Measurements from ENCODE around the gene SERPINA10. TPM values are rescaled to one million over a fixed set of nuclear protein-coding genes. Genes with fewer than 3 reads are reported as not detected.

SERPINA10 gene
- total RNA-seq, 1 experiment from 2014 or later, result 0.04 TPM

- TF ChIP-seq ZBTB43 (CRISPR knock-in tag; IDR thresholded peaks at IDR 0.05) (no peak), TEAD4 (CRISPR knock-in tag; IDR thresholded peaks at IDR 0.05) (no peak), GRHL2 (CRISPR knock-in tag; IDR thresholded peaks at IDR 0.05; ENCODE audit: insufficient replicate concordance, severe bottlenecking) (no peak), ZMAT4 (CRISPR knock-in tag; IDR thresholded peaks at IDR 0.05) (no peak), PREB (CRISPR knock-in tag; IDR thresholded peaks at IDR 0.05; ENCODE audit: borderline replicate concordance) (no peak), ARID4B (CRISPR knock-in tag; IDR thresholded peaks at IDR 0.05; ENCODE audit: borderline replicate concordance) (no peak), MAX (CRISPR knock-in tag; IDR thresholded peaks at IDR 0.05) (no peak), PRRX2 (CRISPR knock-in tag; IDR thresholded peaks at IDR 0.05) (no peak), E2F5 (CRISPR knock-in tag; IDR thresholded peaks at IDR 0.05) (no peak), USF1 (CRISPR knock-in tag; IDR thresholded peaks at IDR 0.05) (no peak), CREB1 (CRISPR knock-in tag; IDR thresholded peaks at IDR 0.05) (no peak), KAT7 (CRISPR knock-in tag; IDR thresholded peaks at IDR 0.05; ENCODE audit: borderline replicate concordance) (no peak), ZNF423 (CRISPR knock-in tag; IDR thresholded peaks at IDR 0.05) (no peak), AR (CRISPR knock-in tag; IDR thresholded peaks at IDR 0.05) (no peak), SMAD4 (CRISPR knock-in tag; IDR thresholded peaks at IDR 0.05) (no peak), FOXK1 (CRISPR knock-in tag; IDR thresholded peaks at IDR 0.05) (no peak), HMGA2 (CRISPR knock-in tag; IDR thresholded peaks at IDR 0.05) (no peak), ZSCAN18 (CRISPR knock-in tag; IDR thresholded peaks at IDR 0.05) (no peak), CTCF (IDR thresholded peaks at IDR 0.05) (no peak)
- Mint-ChIP-seq H3K9me3 (peaks cover 2% of the 10 kb centered on the region), H3K4me1 (0 out of 2 replicates have a peak, but pooled peaks cover 2% of the 10 kb centered on the region), H3K4me3 (no peak overlapping the region), H3K27me3 (ENCODE audit: low read depth) (no peaks in the 10 kb centered on the region), H3K27ac (no peak overlapping the region), H3K36me3 (no peaks in the 10 kb centered on the region)
- CTCF ChIA-PET, result interaction anchor here (1.0 kb wide), 1 partner anchor 178 kb away, joined by 3 read pairs; no protein-coding TSS in a partner anchor
- ATAC-seq (no peak), DNase-seq (ENCODE audit: low spot score) (no peak)
- POLR2A ChIA-PET, result no interaction called here
These were observed 21.1 kb upstream of the SERPINA10 start for GRCh38 chr14:94313991-94314655.
